NCI-H2029 treated with DMSO at 0.1 percent for 48 hours (cell line): Measurements from ENCODE around the gene NCR2.

Source experiments
- DNase-seq: peaks from one replicate; lab custom pipeline; 2025; lab: John Stamatoyannopoulos, UW

Gene NCR2

DNA sequence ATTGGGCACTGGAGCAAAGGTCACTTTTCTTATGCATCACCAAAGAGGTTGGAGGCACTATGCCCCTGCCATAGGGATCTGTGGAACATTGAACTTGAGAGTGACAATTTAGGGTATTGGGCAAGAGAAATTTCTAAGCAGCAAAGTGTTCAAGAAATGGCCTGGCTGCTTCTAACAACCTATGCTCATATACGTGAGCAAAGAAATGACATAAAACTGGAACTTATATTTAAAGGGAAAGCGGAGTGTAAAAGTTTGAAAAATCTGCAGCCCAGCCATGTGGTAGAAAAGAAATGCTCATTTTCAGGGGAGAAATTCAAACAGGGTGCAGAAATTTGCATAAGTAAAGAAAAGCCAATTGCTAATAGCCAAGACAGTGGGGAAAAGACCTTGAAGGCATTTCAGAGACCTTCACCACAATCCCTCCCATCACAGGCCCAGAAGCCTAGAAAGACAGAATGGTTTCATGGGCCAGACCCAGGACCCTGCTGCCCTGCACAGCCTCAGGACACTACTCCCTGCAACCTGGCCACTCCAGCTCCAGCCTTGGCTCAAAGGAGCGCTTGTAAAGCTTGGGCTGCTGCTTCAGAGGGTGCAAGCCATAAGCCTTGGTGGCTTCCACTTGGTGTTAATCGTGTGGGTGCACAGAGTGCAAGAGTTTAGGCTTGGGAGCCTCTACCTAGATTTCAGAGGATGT lies 24.4 kb downstream of the NCR2 start:
- no peak for DNase-seq

DNA sequence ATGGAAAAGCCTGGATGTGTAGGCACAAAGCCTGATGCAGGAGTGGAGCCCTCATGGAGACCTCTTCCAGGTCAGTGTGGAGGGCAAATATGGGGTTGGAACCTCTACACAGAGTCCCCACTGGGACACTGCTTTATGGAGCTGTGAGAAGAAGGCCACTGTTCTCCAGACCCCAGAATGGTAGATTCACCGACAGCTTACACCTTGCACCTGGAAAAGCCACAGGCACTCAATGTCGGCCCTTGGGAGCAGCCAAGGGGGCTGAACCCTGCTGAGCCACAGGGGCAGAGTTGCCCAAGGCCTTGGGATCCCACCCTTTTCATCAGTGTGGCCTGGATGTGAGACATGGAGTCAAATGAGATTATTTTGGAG lies 24.9 kb downstream of the NCR2 start:
- no peak for DNase-seq

DNA sequence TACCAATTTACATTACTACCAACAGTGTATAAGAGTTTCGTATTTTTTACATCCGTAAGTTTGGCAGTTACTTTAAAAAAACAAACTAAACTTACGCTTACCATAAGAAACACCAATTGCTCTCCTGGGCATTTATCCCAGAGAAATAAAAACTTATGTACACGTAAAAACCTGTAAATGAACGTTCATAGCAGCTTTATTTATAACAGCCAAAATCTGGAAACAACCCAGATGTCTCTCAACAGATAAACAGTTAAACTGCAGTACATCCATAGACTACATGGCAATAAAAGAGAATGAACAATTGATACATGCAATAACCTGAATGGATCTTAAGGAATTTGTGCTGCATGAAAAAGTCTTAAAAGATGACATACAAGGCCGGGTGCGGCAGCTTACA lies 30.7 kb downstream of the NCR2 start:
- no peak for DNase-seq

GRCh38 chr6:41367061-41367460 lies 31.7 kb downstream of the NCR2 start:
- no peak for DNase-seq

GRCh38 chr6:41367700-41368099 lies 32.3 kb downstream of the NCR2 start:
- peak; percentile 63 for DNase-seq

DNA sequence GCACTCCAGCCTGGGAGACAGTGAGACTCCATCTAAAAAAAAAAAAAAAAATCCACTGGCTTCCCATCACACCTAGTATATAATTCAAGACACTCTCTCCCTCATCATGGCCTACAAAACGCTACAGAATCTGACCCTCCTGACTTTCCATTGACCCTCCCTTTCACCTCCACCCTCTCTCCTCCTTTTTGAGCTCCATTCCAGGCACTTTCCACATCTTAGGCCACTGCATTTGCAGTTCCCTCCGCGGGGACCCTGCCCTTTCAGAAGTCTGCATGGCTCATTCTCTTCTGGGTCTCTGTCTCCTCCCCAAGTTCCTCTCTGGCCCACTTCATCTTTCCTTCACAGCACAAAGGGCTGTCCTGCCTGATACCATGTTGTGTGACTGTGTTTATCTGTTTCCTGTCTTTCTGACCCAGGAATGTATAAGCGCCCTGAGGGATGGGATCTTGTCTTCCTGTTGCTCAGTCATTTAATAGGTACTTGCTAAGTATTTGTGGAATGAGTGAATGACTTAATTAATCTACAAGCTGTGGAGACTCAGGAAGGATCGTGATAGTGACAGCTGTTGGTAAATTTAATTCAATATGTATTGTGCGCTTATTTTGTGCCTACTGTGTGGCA lies 35.2 kb downstream of the NCR2 start:
- DNase-seq: no peak

GRCh38 chr6:41371461-41371991 lies 36.1 kb downstream of the NCR2 start:
- no peak for DNase-seq

DNA sequence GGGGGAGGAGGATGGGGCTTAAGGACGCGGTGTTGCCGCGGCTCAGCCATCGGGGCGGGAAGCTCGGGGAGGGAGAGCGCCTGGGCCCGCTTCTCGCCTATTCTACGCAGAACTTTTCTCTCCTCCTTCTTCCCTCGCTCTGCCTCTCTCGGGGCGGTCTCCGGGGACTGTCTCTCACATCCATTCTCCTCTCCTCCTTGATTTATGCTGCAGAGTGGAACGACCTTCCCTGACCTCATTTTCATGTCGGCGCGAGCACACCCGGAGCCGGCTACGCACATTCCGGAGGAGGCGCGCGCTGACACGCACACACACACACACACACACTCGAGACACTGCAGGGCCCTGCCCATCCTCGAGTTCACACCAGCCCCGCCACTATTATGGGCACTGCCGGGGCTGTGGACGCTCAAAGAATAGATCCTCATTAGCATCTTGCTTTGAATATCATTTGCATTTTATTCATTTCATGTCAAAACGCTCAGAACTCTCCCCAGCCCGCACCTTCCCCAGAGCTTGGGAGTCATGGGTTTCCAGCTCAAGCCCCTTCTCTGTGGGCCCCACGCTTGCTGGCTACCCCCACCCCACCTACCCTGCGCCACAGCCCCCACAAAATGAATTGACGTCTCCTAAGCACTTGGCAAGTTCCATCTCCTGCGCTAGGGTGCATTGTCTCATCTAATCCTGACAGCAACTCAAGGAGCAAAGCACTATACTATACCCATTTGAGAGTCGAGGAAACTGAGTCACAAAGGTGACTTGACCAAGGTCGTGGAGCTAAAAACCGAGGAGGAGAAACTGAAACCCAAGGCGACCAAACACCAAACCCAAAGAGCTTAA lies 36.8 kb downstream of the NCR2 start:
- DNase-seq: no peak

DNA sequence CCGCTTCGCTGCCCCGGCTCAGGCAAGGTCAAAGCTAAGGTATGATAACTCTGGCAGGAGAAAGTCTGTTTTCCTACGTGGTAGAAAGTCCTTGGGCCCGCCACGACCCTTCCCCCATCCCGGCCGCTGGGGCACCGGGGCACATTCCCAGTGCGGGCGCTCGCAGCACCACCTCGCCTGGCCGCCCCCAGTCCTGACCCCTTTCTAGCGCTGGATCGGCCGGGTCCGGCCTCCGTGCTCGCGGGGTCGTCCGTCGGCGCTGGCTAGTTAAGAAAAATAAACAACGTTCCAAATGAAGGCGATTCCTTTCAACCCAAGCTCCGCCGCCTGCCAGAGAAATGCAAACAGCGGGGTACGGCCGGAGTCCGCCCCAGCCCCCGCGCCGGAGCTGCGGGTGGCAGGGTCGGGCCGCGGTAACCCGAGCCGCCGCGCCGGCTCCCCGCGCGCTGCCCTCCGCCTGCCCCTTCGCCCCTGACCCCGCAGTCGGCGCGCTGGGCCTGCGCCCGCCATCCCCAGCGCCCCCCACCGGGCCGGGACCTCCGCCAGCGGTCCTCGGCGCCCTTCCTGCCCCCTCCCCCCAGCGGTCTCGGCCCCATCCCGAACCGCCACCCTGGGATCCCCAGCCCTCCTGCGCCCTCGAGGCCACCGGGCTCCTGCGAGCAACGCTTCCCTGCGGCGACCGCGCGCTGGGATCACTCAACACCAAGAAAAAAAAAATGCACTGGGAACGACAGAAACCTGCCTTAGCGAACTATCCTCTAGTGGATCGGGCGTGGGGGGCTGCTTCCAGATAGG lies 37.6 kb downstream of the NCR2 start:
- DNase-seq: no peak

GRCh38 chr6:41373627-41373918 lies 38.2 kb downstream of the NCR2 start:
- no peak for DNase-seq

DNA sequence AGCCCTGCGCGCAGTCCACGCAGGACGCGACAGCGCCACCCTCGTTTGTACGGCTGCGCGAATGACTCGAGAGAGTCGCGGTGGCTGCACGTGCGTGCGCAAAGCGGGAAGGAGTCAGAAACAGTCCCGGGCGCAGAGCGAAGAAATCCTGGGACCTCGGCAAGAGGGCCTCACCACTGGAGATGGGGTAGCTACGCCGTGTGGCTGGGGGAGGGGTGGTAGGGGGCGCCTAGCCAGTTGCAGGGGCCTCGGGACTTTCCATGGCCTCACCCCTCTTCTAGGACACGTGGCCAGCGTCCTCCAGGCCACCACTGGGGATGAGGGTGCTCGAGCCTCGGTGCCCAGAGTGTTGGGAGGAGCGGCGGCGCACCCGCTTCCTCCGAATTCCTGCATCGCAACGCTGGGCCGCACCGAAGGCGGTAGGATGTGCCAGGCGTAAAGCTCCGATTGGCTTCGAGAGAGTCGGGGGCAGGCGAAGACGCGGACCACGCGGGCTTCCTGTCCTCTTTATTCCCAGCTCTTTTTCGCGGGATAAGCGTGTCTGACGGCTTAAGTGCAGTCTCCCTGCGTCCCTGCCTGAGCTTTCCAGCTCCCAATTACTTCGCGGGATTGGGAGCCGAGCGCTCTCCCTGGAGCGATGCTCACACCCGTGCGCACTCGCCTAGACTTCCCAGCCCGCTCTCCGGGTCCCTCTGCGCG lies 38.7 kb downstream of the NCR2 start:
- DNase-seq: no peak

DNA sequence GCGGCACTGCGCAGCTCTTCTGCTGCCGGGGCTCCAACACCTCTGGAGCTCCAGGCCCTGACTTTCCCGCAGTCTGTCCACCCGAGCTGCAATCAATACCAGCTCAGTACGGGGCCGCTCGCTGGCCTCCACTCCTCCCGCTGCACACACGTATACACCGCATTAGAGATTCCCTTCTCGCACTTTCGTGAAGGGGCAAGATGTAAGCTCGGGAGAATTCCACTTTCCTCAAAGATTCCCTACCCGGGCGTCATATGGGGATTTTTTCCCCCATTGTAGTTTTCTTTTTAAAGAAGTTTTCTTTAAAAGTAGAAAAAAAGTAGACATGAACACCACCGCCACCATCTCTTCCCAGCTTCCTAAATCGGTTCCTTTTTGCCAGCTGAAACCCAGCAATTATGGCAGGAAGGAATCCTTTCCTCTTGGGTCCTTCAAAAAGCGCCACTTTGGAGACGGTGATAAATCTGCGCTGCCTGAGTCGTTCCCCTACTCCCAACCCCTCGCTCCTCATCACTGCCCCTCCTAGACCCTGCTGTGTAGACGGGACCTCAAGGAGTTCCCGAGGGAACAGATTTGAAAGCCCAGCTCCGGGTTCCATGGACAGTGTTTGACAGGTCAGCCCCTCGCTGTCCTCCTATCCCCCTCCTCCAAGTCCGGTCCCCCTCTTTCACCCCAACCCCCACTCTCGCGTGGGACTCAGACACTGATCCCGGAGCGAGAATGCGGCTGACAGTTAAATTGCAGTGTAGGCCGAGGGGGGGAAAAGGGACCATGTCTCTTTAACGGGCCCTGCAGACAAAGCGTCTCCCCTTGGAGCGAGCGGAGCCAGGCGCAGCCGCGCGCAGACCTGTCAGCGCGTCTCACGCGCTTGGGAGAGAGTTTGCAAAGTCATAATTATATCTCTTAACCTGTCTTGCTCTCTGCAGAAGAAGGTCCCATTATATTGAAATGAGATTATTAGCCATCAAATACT lies 39.5 kb downstream of the NCR2 start:
- DNase-seq: no peak

- no peak for DNase-seq
These were observed 40.3 kb downstream of the NCR2 start for GRCh38 chr6:41375598-41376151.

DNA sequence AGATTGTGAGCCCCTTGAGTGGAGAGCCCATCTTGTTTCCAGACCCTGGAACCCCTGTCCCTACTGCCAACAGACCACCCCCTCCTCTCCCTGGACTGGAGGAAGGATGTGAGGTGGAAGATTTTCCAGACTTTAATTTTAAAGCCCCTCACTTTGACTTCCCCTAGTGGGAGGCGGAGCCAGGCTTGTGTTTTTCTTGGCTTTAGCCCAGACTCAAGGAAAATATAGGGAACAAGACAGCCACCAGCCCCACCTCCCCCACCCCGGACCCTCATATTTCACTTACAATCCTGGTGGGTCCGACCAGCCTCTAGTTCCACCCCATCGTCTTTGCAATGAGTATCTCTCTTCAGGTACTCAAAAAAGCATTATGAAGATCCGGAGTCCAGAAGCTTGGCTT lies 40.8 kb downstream of the NCR2 start:
- DNase-seq: no peak

- DNase-seq: no peak
These were observed 41.7 kb downstream of the NCR2 start for GRCh38 chr6:41377071-41377470.

DNA sequence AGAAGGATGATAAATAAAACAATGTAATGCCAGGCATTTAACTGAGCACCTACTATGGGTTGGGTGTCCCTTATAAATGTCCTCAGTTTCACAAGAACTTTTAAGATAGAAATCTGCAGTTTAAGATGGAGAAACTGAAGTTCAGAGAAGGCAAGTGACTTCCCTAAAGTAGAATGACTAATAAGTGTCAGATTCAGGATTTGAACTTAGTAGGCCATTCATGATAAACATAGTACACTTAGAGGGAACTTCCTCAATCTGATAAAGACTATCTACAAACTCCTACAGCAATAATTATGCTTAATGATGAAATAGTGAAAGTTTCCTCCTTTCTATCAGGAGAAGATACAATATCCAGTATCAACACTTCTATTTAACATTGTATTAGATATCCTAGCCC lies 43.9 kb downstream of the NCR2 start:
- DNase-seq: no peak

DNA sequence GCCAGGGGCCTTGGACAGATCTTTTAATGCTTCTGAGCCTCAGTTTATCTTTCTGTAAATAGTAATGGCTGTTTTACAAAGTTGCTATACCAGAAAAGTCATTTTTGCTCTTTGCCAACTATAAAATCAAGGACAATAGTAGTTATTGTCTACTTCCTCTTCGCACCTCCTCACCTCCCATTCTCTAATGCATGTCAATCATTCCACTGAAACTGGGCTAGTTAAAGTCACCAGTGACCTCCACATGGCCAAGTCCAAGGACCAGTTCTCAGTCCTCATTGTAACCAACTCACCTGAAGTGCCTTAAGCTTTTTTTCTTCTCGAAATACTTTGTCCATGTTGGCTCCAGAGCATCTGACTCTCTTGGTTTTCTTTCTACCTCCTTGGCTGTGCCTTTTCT lies 51.2 kb downstream of the NCR2 start:
- no peak for DNase-seq

DNA sequence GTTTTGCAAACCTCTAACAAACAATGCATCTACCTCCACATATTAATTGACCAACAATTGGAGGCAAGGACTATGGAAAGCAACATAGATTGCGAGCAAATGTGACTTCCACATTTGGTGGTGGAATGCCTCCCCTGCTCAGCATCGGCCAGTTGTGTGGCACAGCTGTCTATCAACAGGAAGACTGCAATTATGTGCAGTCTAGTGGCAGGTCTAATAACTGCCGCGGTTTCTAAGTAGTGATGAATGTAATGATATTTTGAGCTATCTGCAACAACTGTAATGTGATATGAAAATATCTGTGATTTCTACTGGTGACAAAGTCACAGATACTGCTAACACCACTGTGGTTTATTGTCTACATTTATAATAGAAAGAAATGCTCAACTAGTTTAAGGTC lies 56.8 kb downstream of the NCR2 start:
- DNase-seq: no peak

GRCh38 chr6:41396335-41396734 lies 60.9 kb downstream of the NCR2 start:
- DNase-seq: no peak

GRCh38 chr6:41399424-41399823 lies 64.0 kb downstream of the NCR2 start:
- DNase-seq: no peak
